GM10266 (cell line): ENCODE measurements around the gene PHACTR1.

Experiments used
- DNase-seq: peaks from one replicate; pipeline ENCODE4 v3.0.0; 2012; ENCODE audit errors: extremely low spot score
- TF ChIP-seq, protein P1 (sequence below): IDR thresholded peaks from 2 replicates; pipeline ENCODE4 v1.5.1; 2012; ENCODE audit warnings: mild to moderate bottlenecking, low read depth; ENCODE audit not compliant: control insufficient read depth, insufficient read depth; ENCODE audit errors: missing control alignments

The PHACTR1 gene

DNA sequence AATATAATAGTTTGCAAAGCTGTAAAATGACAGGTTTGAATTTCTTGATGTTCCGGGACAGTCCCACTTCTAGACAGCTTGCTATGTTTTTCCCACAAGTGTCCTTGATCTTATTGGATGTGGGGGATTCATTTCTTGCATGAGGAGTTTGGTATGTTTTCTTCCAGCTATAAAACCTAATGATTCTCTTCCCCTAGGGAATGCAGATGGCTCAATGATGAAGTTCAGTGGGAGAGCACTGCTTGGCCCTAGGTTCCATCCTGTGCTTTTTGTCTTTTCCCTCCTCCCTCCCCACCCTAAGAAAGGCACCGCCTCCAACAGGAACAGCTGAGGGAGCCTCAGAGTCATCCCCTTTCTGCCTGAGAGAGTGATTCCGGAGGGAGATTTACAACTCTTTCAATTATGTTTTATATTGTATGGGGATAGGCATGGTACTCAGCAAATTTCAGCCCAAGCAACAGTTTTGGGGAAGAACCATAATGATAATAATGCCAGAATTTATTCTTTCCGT, 149.2 kb downstream of the PHACTR1 start:
- TF ChIP-seq, protein P1, sequence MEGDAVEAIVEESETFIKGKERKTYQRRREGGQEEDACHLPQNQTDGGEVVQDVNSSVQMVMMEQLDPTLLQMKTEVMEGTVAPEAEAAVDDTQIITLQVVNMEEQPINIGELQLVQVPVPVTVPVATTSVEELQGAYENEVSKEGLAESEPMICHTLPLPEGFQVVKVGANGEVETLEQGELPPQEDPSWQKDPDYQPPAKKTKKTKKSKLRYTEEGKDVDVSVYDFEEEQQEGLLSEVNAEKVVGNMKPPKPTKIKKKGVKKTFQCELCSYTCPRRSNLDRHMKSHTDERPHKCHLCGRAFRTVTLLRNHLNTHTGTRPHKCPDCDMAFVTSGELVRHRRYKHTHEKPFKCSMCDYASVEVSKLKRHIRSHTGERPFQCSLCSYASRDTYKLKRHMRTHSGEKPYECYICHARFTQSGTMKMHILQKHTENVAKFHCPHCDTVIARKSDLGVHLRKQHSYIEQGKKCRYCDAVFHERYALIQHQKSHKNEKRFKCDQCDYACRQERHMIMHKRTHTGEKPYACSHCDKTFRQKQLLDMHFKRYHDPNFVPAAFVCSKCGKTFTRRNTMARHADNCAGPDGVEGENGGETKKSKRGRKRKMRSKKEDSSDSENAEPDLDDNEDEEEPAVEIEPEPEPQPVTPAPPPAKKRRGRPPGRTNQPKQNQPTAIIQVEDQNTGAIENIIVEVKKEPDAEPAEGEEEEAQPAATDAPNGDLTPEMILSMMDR: no peak
- no peak for DNase-seq

DNA sequence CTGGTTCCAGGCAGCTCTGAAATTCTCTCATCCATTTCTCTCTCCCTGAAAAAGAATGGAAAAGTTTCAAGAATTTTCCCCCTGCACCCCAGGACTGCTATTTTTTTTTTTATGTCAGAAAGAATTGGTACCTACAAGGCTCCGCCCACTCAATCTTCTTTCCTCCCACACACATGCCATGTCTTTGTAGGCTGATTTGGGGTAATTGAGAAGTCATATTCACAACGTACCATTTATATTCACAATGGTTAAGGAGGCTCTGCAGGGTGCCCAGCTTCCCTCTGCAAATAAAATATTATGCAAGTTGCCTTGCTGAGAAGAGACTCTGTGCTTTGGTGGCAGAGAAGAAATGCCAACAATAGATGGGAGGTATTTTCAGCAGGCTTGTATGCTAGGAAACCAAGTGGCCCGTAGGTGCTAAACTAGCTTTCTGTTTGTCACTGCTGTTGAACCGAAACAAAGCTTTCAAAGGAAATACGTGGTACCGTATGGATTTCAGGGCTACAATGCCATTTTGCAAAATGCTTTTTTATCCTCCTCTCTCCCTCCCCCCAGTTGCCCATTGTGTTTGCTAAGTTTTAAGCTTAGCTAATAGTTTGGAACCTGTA, 150.0 kb downstream of the PHACTR1 start:
- no peak for DNase-seq
- TF ChIP-seq, protein P1: no peak

DNA sequence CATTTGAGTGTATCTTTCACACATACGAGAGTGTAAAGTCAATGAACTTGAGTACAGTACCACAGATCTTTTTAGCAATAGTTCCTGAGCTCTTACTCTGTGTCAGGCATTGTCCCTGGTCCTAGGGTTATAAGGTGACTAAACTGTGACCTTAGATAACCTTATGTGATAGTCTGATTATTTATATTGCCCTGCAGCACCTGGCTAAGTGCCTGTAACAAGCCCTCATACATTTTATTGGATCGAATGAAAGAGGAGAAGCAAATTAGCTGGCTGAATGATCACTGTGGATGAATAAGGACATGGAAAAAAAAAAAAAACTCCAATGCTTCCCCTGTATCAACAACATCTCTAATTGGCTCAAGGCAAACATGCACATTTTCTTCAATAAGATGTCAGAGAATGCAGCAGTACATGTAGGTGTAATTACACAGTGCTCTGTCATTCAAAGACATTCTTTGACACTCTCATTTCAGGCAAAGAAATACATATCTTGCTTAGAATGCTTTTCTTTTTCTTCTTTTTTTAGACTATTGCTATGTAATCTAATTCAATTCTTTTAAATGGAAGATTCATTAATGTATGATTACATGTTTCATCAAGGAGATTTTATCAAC, 153.4 kb downstream of the PHACTR1 start:
- TF ChIP-seq, protein P1: no peak
- DNase-seq: no peak

DNA sequence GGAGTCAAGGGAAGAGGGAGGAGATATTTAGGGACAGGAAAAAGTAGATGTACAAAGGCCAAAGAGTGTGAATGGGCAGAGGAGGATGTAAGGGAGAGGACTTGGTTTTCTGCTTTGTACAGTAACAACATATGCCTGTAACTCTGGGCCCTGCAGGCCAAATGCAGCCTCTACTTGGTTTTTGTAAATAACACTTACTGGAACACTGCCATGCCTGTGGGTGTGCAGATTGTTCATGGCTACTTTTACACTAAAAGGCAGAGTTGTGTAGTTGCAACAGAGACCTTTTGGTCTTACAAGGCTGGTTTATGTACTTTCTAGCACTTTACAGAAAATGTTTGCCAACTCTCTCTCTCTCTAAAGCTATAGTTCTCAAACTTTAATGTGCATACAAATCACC, 157.1 kb downstream of the PHACTR1 start:
- DNase-seq: no peak
- TF ChIP-seq, protein P1: no peak

DNA sequence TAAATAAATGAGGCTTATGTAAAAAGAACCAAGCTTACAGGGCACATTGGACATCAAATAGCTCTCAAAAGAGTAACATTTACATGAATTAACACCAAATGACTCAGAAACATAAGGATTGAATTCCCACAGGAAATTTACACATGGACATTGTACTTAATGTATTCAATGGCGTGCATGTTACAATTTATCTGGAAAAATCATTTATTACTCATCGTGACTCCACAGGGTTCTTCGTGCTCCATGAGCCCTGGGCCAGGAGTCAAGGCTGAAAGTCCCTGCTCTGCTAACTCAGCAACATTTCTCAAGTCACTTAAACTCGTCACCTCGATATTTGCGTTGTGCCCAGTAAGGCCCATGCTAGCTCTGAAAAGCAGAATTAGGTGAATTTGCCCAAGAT, 158.5 kb downstream of the PHACTR1 start:
- no peak for DNase-seq
- TF ChIP-seq, protein P1: no peak

DNA sequence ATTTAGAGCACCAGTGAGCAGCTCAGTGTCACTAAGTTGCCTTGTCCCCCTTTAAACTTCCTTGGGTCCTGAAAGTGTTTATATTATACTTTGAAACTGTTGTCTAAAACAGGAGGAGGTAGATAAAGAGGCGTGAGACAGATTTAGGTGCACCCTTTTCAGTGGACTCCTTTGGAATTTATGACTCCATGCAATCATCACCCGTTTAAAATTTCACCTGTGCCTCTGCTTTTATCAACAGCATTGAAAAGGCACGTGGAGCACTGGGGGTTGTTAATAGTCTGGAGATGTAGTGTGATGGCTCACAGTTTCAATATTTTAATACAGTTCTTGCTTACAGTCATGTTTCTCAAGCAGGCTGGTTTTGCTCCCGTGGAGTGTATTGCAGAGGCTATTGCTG, 162.2 kb downstream of the PHACTR1 start:
- TF ChIP-seq, protein P1: no peak
- DNase-seq: no peak

DNA sequence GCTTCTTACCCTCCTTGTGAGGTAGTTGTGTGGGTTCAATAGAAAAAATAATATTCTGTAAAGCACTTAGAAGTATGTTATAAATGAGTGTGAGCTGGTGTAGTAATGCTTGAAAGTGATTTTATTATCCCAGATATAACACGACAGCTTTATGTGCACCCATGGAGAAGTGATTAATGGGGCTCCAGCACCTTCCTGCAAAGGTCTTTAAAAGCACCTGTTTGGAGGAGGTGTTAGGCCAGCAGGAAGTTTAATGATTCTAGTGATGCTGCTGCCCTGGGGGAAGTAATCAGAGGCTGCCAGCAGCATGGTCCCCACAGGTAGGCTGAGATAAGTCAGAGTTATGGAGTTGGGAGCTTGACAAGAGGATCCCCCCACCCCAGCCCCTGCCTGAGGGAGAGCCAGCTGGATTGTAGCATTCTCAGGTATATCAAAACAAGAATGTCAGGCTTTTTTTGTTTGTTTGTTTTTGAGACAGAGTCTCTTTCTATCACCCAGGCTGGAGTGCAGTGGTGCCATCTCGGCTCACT, 166.3 kb downstream of the PHACTR1 start:
- DNase-seq: no peak
- TF ChIP-seq, protein P1: no peak
